ENCODE results near the gene TEKT1. TPM values are rescaled to one million over a fixed set of nuclear protein-coding genes. Genes with fewer than 3 reads are reported as not detected.

The TEKT1 gene
- total RNA-seq, 1 experiment from 2014 or later: not detected

GRCh38 chr17:6761779-6762178, 69.8 kb downstream of the TEKT1 start:
- H2BK5ac ChIP-seq (ENCODE audit: insufficient read length, low read length): no peak overlapping the region
- no peaks in the 10 kb centered on the region for H3K27me3 ChIP-seq (ENCODE audit: insufficient read depth, low read length)
- H3K36me3 Mint-ChIP-seq (ENCODE audit: insufficient read depth in 1 of 3, low read depth in 3 of 3): peaks cover 0 to 2% (median 0%) of the 10 kb centered on the region in 3 experiments; a peak in 1 of 7 replicates
- H3K4ac ChIP-seq (ENCODE audit: low read depth, low read length): no peak overlapping the region
- no CpG with 5 or more reads among the region's 8 CpGs for WGBS (ENCODE audit: extremely low coverage, insufficient read length, low lambda C conversion rate)
- no peaks in the 10 kb centered on the region for H3K23me2 ChIP-seq (ENCODE audit: insufficient read length, low read depth, low read length, poor library complexity, severe bottlenecking)
- H3K79me1 ChIP-seq (ENCODE audit: insufficient read depth, low read depth, low read length, poor library complexity, severe bottlenecking): no peaks in the 10 kb centered on the region
- H2BK20ac ChIP-seq (ENCODE audit: low read depth, low read length, poor library complexity, severe bottlenecking): no peak overlapping the region
- no peak overlapping the region for H2BK12ac ChIP-seq (ENCODE audit: insufficient read length, low read depth, low read length)
- no peak overlapping the region for H3K9ac ChIP-seq (ENCODE audit: extremely low read depth, insufficient read length, low read length)
- no peak overlapping the region for H4K5ac ChIP-seq (ENCODE audit: insufficient read length, low read depth, low read length)
- no peak for TF ChIP-seq CTCF (conservative IDR thresholded peaks at IDR 0.05)
- no peak overlapping the region for H3K23ac ChIP-seq (ENCODE audit: insufficient read length, low read depth, low read length)
- H2AK5ac ChIP-seq (ENCODE audit: insufficient read length, low read length): no peak overlapping the region
- peaks cover 16 to 19% of the 10 kb centered on the region in 2 experiments for H3K4me1 Mint-ChIP-seq
- H2AFZ ChIP-seq (ENCODE audit: low read length): no peak overlapping the region
- H3K27ac ChIP-seq (ENCODE audit: insufficient read length, low read depth, low read length): no peak overlapping the region
- no peaks in the 10 kb centered on the region for H4K20me1 ChIP-seq (ENCODE audit: control insufficient read depth, insufficient read depth, insufficient read length)
- H3K4me3 Mint-ChIP-seq: no peak overlapping the region
- no peaks in the 10 kb centered on the region for H3K9me3 Mint-ChIP-seq
- no peak overlapping the region for H3T11ph ChIP-seq (ENCODE audit: low read length)
- H3K14ac ChIP-seq (ENCODE audit: insufficient read depth, low read length): no peak overlapping the region
- H3K27ac Mint-ChIP-seq: no peak overlapping the region
- H3K56ac ChIP-seq (ENCODE audit: insufficient read length, low read depth, low read length): no peak overlapping the region
- H3K9me3 ChIP-seq (ENCODE audit: control insufficient read depth, low read depth, low read length): no peaks in the 10 kb centered on the region
- no peaks in the 10 kb centered on the region; the same call in 1 of the 2 replicates for H3K4me1 ChIP-seq (ENCODE audit: insufficient read depth, low read length)
- no peak overlapping the region for H4K8ac ChIP-seq (replicated peaks; ENCODE audit: insufficient read length, low read depth, low read length)
- H3K27me3 Mint-ChIP-seq (ENCODE audit: low read depth): peaks cover 5% of the 10 kb centered on the region
- no peak for DNase-seq
- H3K4me2 ChIP-seq (ENCODE audit: insufficient read depth, insufficient read length, low read length): no peak overlapping the region
- no peak overlapping the region for H2BK15ac ChIP-seq (ENCODE audit: low read depth, low read length)
- H3K79me2 ChIP-seq (ENCODE audit: insufficient read depth, low read length): no peaks in the 10 kb centered on the region
- H3K18ac ChIP-seq (ENCODE audit: insufficient read length, low read depth, low read length): no peak overlapping the region
- H4K91ac ChIP-seq (ENCODE audit: insufficient read length, low read depth, low read length): no peak overlapping the region
- no peak overlapping the region for H2BK120ac ChIP-seq (ENCODE audit: low read depth, low read length, poor library complexity, severe bottlenecking)
